CD4-positive, CD25-positive, alpha-beta regulatory T cell (primary cell): Measurements from ENCODE around the gene PLCB1. TPM values are rescaled to one million over a fixed set of nuclear protein-coding genes. Genes with fewer than 3 reads are reported as not detected.

Source experiments
- ATAC-seq, 2 donors: fragments of 150-1000 bp; cut with Tn5 transposase; one replicate each; pipeline ENCODE4 v1.10.0; 2021; ENCODE audit warnings: low read depth in 2 of 2, moderate number of reproducible peaks in 2 of 2, moderate library complexity in 1 of 2
- DNase-seq, 3 donors: peaks; one replicate each; pipeline versions ENCODE4 v3.0.0 to v3.0.0-alpha.2; 2012 to 2022; ENCODE audit warnings: mixed read lengths in 1 of 3
- H3K27ac ChIP-seq: one replicate; pipeline ENCODE4 v1.7.0; 2013; ENCODE audit warnings: mild to moderate bottlenecking, low read length; ENCODE audit not compliant: insufficient read depth, poor library complexity, severe bottlenecking
- H3K27me3 ChIP-seq: one replicate; pipeline ENCODE4 v1.7.0; 2013; ENCODE audit warnings: low read length; ENCODE audit not compliant: control insufficient read depth, insufficient read depth
- H3K36me3 ChIP-seq: one replicate; pipeline ENCODE4 v1.7.0; 2013; ENCODE audit warnings: mild to moderate bottlenecking, low read length, moderate library complexity; ENCODE audit not compliant: control insufficient read depth, insufficient read depth
- H3K4me1 ChIP-seq: 2 replicates; pipeline ENCODE4 v1.7.0; 2013; ENCODE audit warnings: mild to moderate bottlenecking, low read length; ENCODE audit not compliant: insufficient read depth, control insufficient read depth, poor library complexity, severe bottlenecking
- H3K4me3 ChIP-seq: one replicate; pipeline ENCODE4 v1.7.0; 2013; ENCODE audit warnings: low read depth, mild to moderate bottlenecking, low read length, moderate library complexity
- H3K9me3 ChIP-seq, 2 experiments: 1 replicate in 1 of 2; 2 replicates in 1 of 2; pipeline ENCODE4 v1.7.0; 2013; ENCODE audit warnings: low read length in 2 of 2, mild to moderate bottlenecking in 1 of 2, moderate library complexity in 1 of 2; ENCODE audit not compliant: control insufficient read depth in 2 of 2
- H3K27ac Mint-ChIP-seq, 3 donors: one replicate each; pipeline ENCODE4 v1.8.0; 2020 to 2022; ENCODE audit warnings: mild to moderate bottlenecking in 3 of 3, mixed read lengths in 3 of 3, moderate library complexity in 2 of 3
- H3K27me3 Mint-ChIP-seq: one replicate; pipeline ENCODE4 v1.8.0; 2022; ENCODE audit warnings: mild to moderate bottlenecking, mixed read lengths
- H3K36me3 Mint-ChIP-seq: one replicate; pipeline ENCODE4 v1.8.0; 2020; ENCODE audit warnings: mixed read lengths
- H3K4me1 Mint-ChIP-seq, 4 donors: one replicate each; pipeline ENCODE4 v1.8.0; 2020 to 2022; ENCODE audit warnings: mixed read lengths in 4 of 4, mild to moderate bottlenecking in 1 of 4
- H3K4me3 Mint-ChIP-seq, 4 donors: one replicate each; pipeline ENCODE4 v1.8.0; 2020 to 2022; ENCODE audit warnings: mild to moderate bottlenecking in 4 of 4, mixed read lengths in 4 of 4, moderate library complexity in 3 of 4
- H3K9me3 Mint-ChIP-seq, 7 donors: one replicate each; pipeline ENCODE4 v1.8.0; 2020 to 2022; ENCODE audit warnings: mixed read lengths in 7 of 7, mild to moderate bottlenecking in 3 of 7, moderate library complexity in 2 of 7
- polyA plus RNA-seq, 4 donors: library from polyadenylated mRNA; unstranded; fragments of 300-500 nt; fragmentation: Illumina TruSeq; gene quantifications; one replicate each; pipeline ENCODE4 v1.2.3, GENCODE V29; 2021
- total RNA-seq: library from RNA; stranded (reverse); gene quantifications from one replicate; pipeline ENCODE4 v1.2.3, GENCODE V29; 2022

The PLCB1 gene
- total and polyA plus RNA-seq, 5 donors from 2014 or later, result 0.17 to 1.8 (median 0.44) TPM; not detected in 2

DNA sequence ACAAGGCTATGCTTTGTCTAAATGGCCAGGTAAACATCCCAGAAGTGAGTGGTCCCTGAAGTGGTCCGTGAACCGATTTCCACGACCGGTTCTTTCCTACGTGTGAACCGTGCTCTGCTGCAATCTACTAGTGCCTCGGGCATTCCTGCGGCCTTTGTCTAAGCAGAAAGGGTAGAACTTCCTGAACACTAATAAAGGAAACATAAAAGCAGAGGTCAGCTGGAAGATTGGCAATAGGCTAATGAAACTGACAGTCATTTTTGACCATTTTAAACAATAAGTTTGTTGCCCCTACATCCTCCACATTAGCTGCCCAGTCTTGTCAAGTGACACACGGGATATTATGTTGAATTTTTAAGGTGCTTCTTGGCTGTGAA lies 410.0 kb downstream of the PLCB1 start:
- DNase-seq, result no peak
- Histone ChIP-seq H3K36me3 (no peaks in the 10 kb centered on the region), H3K27me3 (no peaks in the 10 kb centered on the region), H3K27ac (no peak overlapping the region), H3K4me1 (no peaks in the 10 kb centered on the region), H3K9me3 (no peaks in the 10 kb centered on the region), H3K4me3 (no peak overlapping the region)
- Mint-ChIP-seq H3K27me3 (no peaks in the 10 kb centered on the region), H3K27ac (no peak overlapping the region), H3K4me3 (no peak overlapping the region), H3K4me1 (no peaks in the 10 kb centered on the region), H3K9me3 (peaks cover 0 to 4% (median 0%) of the 10 kb centered on the region in 7 donors), H3K36me3 (no peaks in the 10 kb centered on the region)
- ATAC-seq, result no peak

DNA sequence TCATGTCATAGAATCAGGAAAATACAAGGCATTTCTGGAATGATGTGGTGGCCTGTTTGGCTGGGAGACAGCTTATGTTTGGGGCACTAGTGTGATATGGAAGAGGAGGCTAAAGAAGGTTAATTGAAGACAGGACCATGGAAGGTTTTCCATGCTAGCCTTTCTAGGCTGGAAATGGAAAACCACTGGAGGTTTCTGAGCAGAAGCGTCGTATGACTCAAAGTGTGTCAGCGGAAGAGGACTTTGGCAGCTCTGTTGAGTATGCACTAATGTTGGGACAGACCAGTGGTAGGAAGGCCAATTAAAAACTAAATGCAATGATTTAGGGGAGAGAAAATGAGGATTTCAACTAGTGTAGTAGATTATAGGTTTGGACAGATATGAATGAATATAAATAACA lies 413.1 kb downstream of the PLCB1 start:
- Histone ChIP-seq H3K36me3 (no peaks in the 10 kb centered on the region), H3K4me1 (no peaks in the 10 kb centered on the region), H3K27me3 (no peaks in the 10 kb centered on the region), H3K27ac (no peak overlapping the region), H3K4me3 (no peak overlapping the region), H3K9me3 (no peaks in the 10 kb centered on the region)
- Mint-ChIP-seq H3K9me3 (peaks cover 0 to 3% (median 0%) of the 10 kb centered on the region in 7 donors), H3K36me3 (no peaks in the 10 kb centered on the region), H3K27me3 (no peaks in the 10 kb centered on the region), H3K4me1 (no peaks in the 10 kb centered on the region), H3K4me3 (no peak overlapping the region), H3K27ac (no peak overlapping the region)
- ATAC-seq (no peak), DNase-seq (no peak)

DNA sequence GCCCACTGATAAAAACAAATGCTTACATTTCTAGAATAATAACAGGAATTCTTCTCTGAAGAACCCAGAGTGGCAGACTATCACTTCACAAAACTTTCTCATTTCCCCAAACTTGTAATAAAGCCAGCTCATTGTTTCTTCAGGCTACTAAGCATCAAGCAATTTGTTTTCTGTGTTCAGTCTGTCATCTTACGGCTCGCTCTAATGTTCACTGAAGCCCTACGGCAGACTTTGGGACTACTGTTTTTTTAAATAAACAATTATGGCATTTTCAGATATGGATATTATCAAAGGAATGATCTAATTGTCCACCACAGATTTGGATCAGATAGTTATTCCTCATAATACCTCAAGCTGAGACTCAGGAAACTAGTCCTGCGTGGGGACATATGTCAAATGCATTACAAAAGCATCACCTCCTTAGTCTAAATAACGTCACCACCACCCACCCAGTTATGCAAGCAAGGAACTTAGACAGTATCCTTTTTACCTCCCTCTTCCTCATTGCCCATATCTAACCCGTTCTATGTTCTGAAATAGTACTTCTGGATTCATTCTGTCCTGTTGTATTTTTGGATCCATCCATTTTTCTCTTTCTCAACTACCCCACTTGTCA lies 415.1 kb downstream of the PLCB1 start:
- H3K36me3 Mint-ChIP-seq, result no peaks in the 10 kb centered on the region
- ATAC-seq (no peak), DNase-seq (no peak)
- no peaks in the 10 kb centered on the region for H3K4me1 ChIP-seq
- no peak overlapping the region for H3K27ac Mint-ChIP-seq
- peaks cover 0 to 4% (median 0%) of the 10 kb centered on the region in 7 donors for H3K9me3 Mint-ChIP-seq
- no peaks in the 10 kb centered on the region for H3K36me3 ChIP-seq
- no peaks in the 10 kb centered on the region for H3K27me3 Mint-ChIP-seq
- H3K4me3 ChIP-seq, result no peak overlapping the region
- H3K27me3 ChIP-seq, result no peaks in the 10 kb centered on the region
- no peak overlapping the region for H3K27ac ChIP-seq
- H3K4me1 Mint-ChIP-seq, result no peaks in the 10 kb centered on the region
- no peaks in the 10 kb centered on the region for H3K9me3 ChIP-seq
- no peak overlapping the region for H3K4me3 Mint-ChIP-seq

DNA sequence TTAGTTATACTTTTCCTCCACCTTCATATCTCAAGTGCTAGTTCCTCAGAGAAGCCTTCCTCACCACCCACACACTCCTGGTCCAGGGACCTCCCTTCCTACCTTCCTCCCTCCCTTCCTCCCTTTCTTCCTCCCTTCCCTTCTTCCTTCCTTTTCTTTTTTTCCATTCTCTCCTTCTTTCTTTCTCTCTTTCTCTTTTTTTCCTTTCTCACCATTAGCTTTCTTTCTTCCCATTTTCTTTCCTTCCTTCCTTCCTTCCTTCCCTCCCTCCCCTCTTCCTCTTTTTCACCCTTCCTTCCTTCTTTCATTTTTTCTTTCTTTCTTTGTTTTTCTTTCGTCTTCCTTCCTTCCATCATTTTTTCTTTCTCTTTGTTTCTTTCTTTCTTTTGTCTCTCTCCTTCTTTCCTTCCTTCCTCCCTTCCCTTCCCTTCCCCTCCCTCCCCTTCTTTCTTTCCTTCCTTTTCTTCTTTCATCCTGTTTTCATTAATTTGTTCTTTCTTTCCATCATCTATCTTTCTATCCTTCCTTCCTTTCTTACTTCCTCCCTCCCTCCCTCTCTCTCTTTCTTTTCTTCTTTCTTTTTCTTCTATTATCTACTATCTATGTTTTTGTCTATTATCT lies 416.0 kb downstream of the PLCB1 start:
- Mint-ChIP-seq H3K36me3 (no peaks in the 10 kb centered on the region), H3K27me3 (no peaks in the 10 kb centered on the region), H3K4me3 (no peak overlapping the region), H3K4me1 (no peaks in the 10 kb centered on the region), H3K9me3 (peaks cover 0 to 4% (median 0%) of the 10 kb centered on the region in 7 donors), H3K27ac (no peak overlapping the region)
- Histone ChIP-seq H3K4me1 (no peaks in the 10 kb centered on the region), H3K9me3 (no peaks in the 10 kb centered on the region), H3K27ac (no peak overlapping the region), H3K4me3 (no peak overlapping the region), H3K36me3 (no peaks in the 10 kb centered on the region), H3K27me3 (no peaks in the 10 kb centered on the region)
- no peak for ATAC-seq
- DNase-seq, result no peak

DNA sequence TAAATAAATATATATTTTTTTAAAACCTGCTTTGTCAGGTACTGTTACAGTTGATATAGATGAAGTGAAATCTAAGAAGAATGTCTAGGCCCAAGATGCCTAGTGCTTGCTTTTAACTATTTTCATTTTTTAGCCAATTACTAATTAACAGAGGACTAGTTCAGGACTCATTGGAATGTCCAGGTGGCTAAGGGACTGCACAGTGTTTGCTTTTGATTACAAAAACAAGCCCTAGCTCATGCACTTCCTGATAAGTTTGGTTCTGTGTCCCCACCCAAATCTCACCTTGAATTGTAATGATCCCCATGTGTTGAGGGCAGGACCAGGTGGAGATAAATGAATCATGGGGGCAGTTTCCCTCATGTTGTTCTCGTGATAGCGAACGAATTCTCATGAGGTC lies 417.1 kb downstream of the PLCB1 start:
- Histone ChIP-seq H3K27me3 (no peaks in the 10 kb centered on the region), H3K36me3 (no peaks in the 10 kb centered on the region), H3K4me1 (no peaks in the 10 kb centered on the region), H3K4me3 (no peak overlapping the region), H3K9me3 (no peaks in the 10 kb centered on the region), H3K27ac (no peak overlapping the region)
- no peaks in the 10 kb centered on the region for H3K27me3 Mint-ChIP-seq
- DNase-seq, result no peak
- no peaks in the 10 kb centered on the region for H3K36me3 Mint-ChIP-seq
- H3K9me3 Mint-ChIP-seq, result peaks cover 0 to 4% (median 0%) of the 10 kb centered on the region in 7 donors
- no peaks in the 10 kb centered on the region for H3K4me1 Mint-ChIP-seq
- ATAC-seq, result no peak
- H3K4me3 Mint-ChIP-seq, result no peak overlapping the region
- H3K27ac Mint-ChIP-seq, result no peak overlapping the region

DNA sequence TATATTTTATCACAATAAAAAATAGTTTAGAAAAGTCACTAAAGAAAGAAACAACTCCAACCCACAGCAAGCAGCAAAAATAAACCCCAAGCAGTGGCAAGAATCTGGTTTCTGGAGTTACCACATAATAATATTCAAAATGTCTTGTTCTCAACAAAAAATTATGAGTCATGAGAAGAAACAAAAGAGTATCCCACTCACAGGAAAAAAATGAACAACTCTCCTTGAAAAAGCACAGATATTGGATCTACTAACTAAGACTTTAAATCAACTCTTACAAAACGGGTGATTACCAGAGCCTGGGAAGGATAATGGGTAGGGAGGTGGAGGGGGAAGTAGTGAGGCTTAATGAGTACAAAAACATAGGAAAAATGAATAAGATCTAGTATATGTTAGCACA lies 425.6 kb downstream of the PLCB1 start:
- Mint-ChIP-seq H3K4me1 (no peaks in the 10 kb centered on the region), H3K27me3 (no peaks in the 10 kb centered on the region), H3K36me3 (no peaks in the 10 kb centered on the region), H3K27ac (no peak overlapping the region), H3K9me3 (peaks cover 1 to 19% (median 6%) of the 10 kb centered on the region in 7 donors), H3K4me3 (no peak overlapping the region)
- Histone ChIP-seq H3K4me1 (no peaks in the 10 kb centered on the region), H3K9me3 (no peaks in the 10 kb centered on the region), H3K36me3 (no peaks in the 10 kb centered on the region), H3K27me3 (no peaks in the 10 kb centered on the region), H3K27ac (no peak overlapping the region), H3K4me3 (no peak overlapping the region)
- ATAC-seq, result no peak
- DNase-seq, result no peak

DNA sequence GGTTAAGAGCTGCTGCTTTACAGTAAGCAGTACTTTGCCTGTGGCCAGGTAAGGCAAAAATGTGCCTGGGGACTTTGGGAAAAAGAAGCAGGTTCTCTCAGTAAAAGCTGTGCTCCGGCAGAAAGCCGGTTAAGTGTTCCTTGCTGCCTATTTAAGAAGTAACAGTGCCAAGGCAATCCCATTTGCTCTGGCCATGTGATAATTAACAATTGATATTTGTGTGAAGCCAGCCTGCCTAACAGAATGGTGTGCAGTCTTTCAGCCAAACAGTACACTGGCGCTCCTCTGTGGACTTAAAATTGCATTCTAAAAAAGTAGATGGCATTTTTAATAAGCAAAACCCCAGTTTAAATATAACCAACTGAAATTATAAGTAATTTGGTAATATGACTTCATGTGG lies 430.3 kb downstream of the PLCB1 start:
- H3K27me3 Mint-ChIP-seq, result no peaks in the 10 kb centered on the region
- no peak overlapping the region for H3K27ac Mint-ChIP-seq
- peaks cover 1 to 14% (median 6%) of the 10 kb centered on the region in 7 donors for H3K9me3 Mint-ChIP-seq
- ATAC-seq (no peak), DNase-seq (no peak)
- no peaks in the 10 kb centered on the region for H3K36me3 Mint-ChIP-seq
- Histone ChIP-seq H3K4me1 (no peaks in the 10 kb centered on the region), H3K27ac (no peak overlapping the region), H3K36me3 (no peaks in the 10 kb centered on the region), H3K9me3 (no peaks in the 10 kb centered on the region), H3K27me3 (no peaks in the 10 kb centered on the region), H3K4me3 (no peak overlapping the region)
- no peaks in the 10 kb centered on the region for H3K4me1 Mint-ChIP-seq
- no peak overlapping the region for H3K4me3 Mint-ChIP-seq

DNA sequence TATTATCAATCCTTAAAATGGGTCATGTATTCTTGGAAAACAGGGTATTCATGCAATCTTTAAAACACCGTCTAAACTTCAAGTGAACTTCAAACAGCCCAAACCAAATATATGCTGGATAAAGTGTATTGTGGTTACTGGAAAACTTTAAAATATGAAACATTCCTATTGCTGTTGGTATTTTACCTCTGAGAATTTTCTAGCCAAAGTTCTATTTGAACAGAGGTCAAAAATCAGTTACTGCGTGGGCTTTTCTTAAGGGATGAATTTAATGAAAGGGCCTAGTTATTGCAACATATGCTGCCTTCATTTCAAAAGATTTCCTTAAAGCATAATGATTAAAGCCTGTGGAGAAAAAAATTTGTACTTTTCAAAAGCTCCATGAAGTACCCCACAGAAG lies 436.0 kb downstream of the PLCB1 start:
- Mint-ChIP-seq H3K9me3 (peaks cover 0 to 5% (median 5%) of the 10 kb centered on the region in 7 donors), H3K36me3 (no peaks in the 10 kb centered on the region), H3K4me1 (no peaks in the 10 kb centered on the region), H3K4me3 (no peak overlapping the region), H3K27ac (no peak overlapping the region), H3K27me3 (no peaks in the 10 kb centered on the region)
- no peaks in the 10 kb centered on the region for H3K4me1 ChIP-seq
- H3K36me3 ChIP-seq, result no peaks in the 10 kb centered on the region
- ATAC-seq, result no peak
- H3K27ac ChIP-seq, result no peak overlapping the region
- no peaks in the 10 kb centered on the region for H3K27me3 ChIP-seq
- no peak for DNase-seq
- no peaks in the 10 kb centered on the region for H3K9me3 ChIP-seq
- H3K4me3 ChIP-seq, result no peak overlapping the region
